GM12892 (cell line): ENCODE measurements around the gene BANK1.

Experiments
- POLR2A ChIP-seq: IDR thresholded peaks from 2 replicates; pipeline ENCODE4 v1.6.1; 2011; ENCODE audit warnings: low read depth, low read length, control low read depth
- POLR2AphosphoS5 ChIP-seq: IDR thresholded peaks from 2 replicates; pipeline ENCODE4 v1.6.1; 2011; ENCODE audit warnings: low read depth, low read length, control low read depth
- TAF1 ChIP-seq: IDR thresholded peaks from 2 replicates; pipeline ENCODE4 v1.6.1; 2011; ENCODE audit warnings: low read depth, mild to moderate bottlenecking, control low read depth, low read length, borderline replicate concordance

- no peak for TF ChIP-seq POLR2AphosphoS5
- no peak for TF ChIP-seq POLR2A
- TF ChIP-seq TAF1, result no peak
Observed at GRCh38 chr4:101948951-101949350, 158.4 kb downstream of the BANK1 start.
